ENCODE measurements around the gene ARHGEF28. TPM values are rescaled to one million over a fixed set of nuclear protein-coding genes. Genes with fewer than 3 reads are reported as not detected.

The ARHGEF28 gene
- total RNA-seq, 1 experiment from 2014 or later = 6.1 TPM

- TF ChIP-seq CTCF (IDR thresholded peaks at IDR 0.05 in 2 of 3, conservative IDR thresholded peaks at IDR 0.05 in 1 of 3; ENCODE audit: borderline replicate concordance in 1 of 3, insufficient read depth in 1 of 3, low read depth in 2 of 3, low read length in 2 of 3) (no peak), MAX (IDR thresholded peaks at IDR 0.05) (no peak), EZH2phosphoT487 (IDR thresholded peaks at IDR 0.05; ENCODE audit: borderline replicate concordance) (no peak), SRF (IDR thresholded peaks at IDR 0.05; ENCODE audit: low read depth) (no peak), POLR2A (IDR thresholded peaks at IDR 0.05; ENCODE audit: borderline replicate concordance, extremely low read depth, insufficient read depth, insufficient read length) (no peak), SP1 (IDR thresholded peaks at IDR 0.05; ENCODE audit: low read depth) (no peak), ZFX (IDR thresholded peaks at IDR 0.05) (no peak), EZH2 (IDR thresholded peaks at IDR 0.05) (no peak), CEBPB (IDR thresholded peaks at IDR 0.05; ENCODE audit: low read depth) (no peak), ZBTB33 (IDR thresholded peaks at IDR 0.05; ENCODE audit: extremely low read depth, insufficient replicate concordance, low read length) (no peak), SIN3A (IDR thresholded peaks at IDR 0.05; ENCODE audit: low read depth) (no peak), YY1 (IDR thresholded peaks at IDR 0.05; ENCODE audit: extremely low read depth, insufficient replicate concordance, low read depth, low read length) (no peak)
Measured at GRCh38 chr5:73818357-73818756, 192.4 kb downstream of the ARHGEF28 start (continued).

- ChIA-PET POLR2A (no interaction called here), CTCF (no interaction called here), RAD21 (ENCODE audit: low non-redundant PET in 1 of 2, low total read pairs in 2 of 2, uncharacterized antibody in 2 of 2, unreplicated experiment in 2 of 2) (no interaction called here)
- H3K9me3 ChIP-seq (ENCODE audit: control insufficient read depth in 1 of 2, insufficient read depth in 1 of 2, low read depth in 1 of 2, low read length in 2 of 2) = no peaks in the 10 kb centered on the region
- peaks cover 0 to 5% of the 10 kb centered on the region in 2 experiments; a peak in 1 of 4 replicates for H3K4me1 ChIP-seq (ENCODE audit: control insufficient read depth in 1 of 2, insufficient read depth in 2 of 2, low read length in 2 of 2)
- no peaks in the 10 kb centered on the region for H3K36me3 ChIP-seq (ENCODE audit: control insufficient read depth in 1 of 2, insufficient read depth in 2 of 2, low read length in 2 of 2)
- no peak overlapping the region for H3K4me2 ChIP-seq (ENCODE audit: low read length)
- no peak overlapping the region for H2AFZ ChIP-seq (ENCODE audit: low read depth, low read length, poor library complexity, severe bottlenecking)
- no peak overlapping the region for H3K27ac ChIP-seq (ENCODE audit: low read depth, low read length)
- H3K9me2 ChIP-seq (ENCODE audit: insufficient read depth) = no peaks in the 10 kb centered on the region
- intact Hi-C loops (cut with micrococcal nuclease) = no loop called here
- no peak overlapping the region for H3K9ac ChIP-seq (ENCODE audit: low read length)
- DNase-seq (ENCODE audit: low read depth, low spot score) (no peak), ATAC-seq (no peak)
- no peaks in the 10 kb centered on the region for H4K20me1 ChIP-seq (ENCODE audit: insufficient read depth)
- no peaks in the 10 kb centered on the region for H3K27me3 ChIP-seq (ENCODE audit: insufficient read depth, low read length)
- H3K79me2 ChIP-seq (ENCODE audit: insufficient read depth, low read length) = no peaks in the 10 kb centered on the region
- BruUV-seq (replicated peaks) = no TSS peak
- no peak overlapping the region for H3K4me3 ChIP-seq (replicated peaks in 1 of 2; ENCODE audit: low read depth in 1 of 2, low read length in 2 of 2)
- TF ChIP-seq REST (IDR thresholded peaks at IDR 0.05; ENCODE audit: low read depth) (no peak), FOSL1 (IDR thresholded peaks at IDR 0.05; ENCODE audit: low read depth) (no peak), SP1 (IDR thresholded peaks at IDR 0.05; ENCODE audit: low read depth) (no peak), CTCF (IDR thresholded peaks at IDR 0.05 in 2 of 3, conservative IDR thresholded peaks at IDR 0.05 in 1 of 3; ENCODE audit: borderline replicate concordance in 1 of 3, insufficient read depth in 1 of 3, low read depth in 2 of 3, low read length in 2 of 3) (no peak), ZNF274 (IDR thresholded peaks at IDR 0.05; ENCODE audit: low read depth, low read length) (no peak), ELF1 (IDR thresholded peaks at IDR 0.05; ENCODE audit: borderline replicate concordance, low read depth) (no peak), EZH2 (IDR thresholded peaks at IDR 0.05) (no peak)
Measured at GRCh38 chr5:73820326-73820725, 194.3 kb downstream of the ARHGEF28 start.
